Amygdala (tissue), 56 donors: ENCODE measurements around the gene NPLOC4.
"Not testable (repeated sequence)": the region's sequence is repeated elsewhere in the genome, so short reads cannot be mapped to it uniquely, and the experiment has no call there.

Source experiments
- DNase-seq, 56 donors: peaks; one replicate each; lab custom pipeline; 2025; lab: John Stamatoyannopoulos, UW

The NPLOC4 gene

DNA sequence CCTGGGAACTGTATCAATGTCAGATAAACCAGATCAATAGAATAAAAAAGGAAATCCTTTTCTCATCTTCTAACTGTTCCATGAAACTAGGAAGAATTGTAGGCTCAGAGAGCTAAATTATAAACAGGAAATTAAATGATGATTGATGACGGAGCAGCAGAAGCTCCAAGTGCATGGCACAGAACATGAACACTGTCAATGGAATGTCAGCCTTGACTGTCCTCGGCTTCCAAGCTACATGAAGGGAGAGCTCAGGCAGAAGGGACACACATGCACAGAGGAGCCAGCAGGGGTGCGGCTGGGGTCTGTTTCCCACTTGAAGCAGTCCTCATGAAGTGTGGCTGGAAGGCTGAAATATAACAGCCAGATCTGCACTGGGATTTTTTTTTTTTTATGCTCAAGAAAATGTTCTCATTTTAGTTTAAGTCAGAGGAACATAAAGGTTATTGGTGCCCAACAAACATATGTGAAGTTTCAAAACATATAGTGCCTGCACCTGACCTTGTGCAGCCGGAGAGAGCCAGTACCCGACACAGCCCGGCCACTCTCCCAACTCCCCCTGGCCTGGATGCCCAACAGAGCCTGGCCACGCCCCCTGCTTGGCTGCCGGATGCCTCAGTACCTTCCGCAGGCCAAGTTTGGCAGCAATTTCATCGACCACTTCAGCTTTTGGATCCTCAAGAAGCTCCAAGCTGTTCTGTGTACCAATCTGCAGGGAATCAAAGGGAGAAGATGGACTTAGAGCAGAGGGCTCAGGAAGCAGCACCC, 37.0 kb downstream of the NPLOC4 start:
- no peak for DNase-seq

DNA sequence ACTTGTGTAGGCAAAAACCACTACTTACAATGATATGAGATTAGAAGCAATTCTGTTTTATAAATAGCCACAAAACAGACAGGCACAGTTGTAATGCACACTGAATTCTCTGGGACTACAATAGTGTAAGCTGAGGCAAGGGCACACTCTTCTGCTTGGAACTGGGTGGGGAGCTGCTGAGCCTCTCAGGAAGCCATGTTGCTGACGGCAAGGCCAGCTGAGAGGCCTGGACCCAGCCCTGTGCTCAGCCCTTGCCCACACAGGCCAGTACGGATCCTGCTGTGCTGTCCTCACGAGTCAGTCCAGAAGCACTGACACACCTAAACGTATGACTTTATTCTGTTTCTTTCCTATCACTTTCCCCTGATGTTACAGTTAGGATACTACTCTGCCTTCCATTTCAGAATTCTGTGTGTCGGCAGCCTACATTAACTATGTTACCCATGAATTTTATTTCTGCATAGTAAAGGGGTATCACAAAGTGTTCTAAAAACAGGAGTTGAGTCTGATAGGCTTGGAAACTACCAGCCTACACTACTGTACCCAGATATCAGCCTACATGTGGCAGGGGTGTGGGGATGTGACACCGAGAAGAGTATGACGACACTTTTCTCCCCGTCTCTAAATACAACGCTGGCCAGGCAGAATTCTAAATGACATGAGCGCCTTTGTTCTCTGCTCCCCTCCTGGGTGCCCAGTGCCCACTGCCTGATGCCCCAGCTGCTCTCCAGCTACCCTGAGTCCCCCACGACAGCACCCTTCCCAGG, 43.6 kb downstream of the NPLOC4 start:
- no peak for DNase-seq

DNA sequence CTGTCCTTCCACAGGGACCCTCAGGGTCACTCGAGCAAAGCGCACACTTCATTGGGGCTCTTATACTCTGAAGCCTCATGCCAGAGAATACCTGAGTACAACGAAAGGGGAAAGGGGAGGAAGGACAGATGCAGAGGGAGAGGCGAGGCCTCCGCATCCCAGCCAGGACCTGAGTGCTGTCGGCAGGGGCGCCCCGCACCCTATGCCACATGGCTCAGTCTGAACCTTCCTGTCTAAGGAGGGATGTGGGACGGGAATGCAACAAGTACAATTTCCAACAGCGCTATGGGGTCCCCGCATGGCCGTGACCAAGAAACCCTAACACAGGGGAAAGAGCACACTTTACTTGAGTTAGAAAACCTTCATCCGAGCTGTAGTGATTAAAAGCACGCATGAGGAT, 44.9 kb downstream of the NPLOC4 start:
- DNase-seq, result no peak

DNA sequence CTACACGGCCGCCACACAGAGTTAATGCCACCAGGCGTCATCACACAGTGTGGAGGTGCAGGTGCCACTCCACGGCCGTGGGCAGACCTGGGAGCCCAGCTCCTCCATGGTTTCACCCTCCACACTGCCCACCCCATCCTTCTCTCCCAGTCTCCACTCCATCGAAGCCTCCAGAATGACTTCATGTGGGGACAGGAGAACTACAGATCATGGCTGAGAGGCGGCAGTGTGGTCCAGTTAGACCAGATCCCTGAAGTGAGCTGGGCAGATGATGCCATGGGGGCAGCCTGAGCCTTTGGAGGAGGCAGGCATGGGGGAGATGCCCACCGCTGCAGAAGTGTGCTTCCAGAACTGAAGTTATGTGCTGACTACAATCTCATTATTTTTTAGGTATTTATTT, 46.8 kb downstream of the NPLOC4 start:
- DNase-seq, result no peak

DNA sequence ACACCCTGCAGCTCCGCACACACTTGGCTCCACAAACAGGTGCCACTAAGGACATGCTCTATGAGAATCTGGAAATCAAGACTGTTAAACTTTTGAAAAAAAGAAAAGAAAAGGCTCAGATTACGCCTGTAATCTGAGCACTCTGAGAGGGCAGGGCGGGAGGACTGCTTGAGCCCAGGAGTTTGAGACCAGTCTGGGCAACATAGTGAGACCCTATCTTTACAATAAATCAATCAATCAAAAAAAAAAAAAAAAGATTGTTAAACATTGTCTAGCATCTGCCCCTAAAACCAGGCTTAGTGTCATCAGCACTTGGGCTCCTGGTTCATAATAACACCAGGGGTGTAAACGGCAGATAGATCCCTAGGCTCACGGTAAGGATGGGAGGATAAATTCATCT, 47.3 kb downstream of the NPLOC4 start:
- no peak for DNase-seq

DNA sequence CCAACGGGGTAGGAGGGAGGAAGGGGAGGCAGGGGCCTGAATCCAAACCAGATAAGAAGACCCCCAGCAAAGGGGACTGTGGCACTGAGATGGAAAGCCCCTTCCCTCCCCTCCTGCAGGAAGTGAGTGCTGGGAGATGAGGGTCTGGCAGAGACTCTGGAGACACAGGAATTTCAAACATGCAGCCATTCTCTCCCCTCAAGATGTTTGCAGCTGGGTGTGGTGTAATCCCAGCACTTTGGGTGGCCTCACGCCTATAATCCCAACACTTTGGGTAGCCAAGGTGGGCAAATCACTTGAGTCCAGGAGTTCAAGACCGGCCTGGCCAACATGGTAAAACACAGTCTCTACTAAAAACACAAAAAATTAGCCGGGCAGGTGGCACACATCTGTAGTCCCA, 50.8 kb downstream of the NPLOC4 start:
- no peak for DNase-seq

DNA sequence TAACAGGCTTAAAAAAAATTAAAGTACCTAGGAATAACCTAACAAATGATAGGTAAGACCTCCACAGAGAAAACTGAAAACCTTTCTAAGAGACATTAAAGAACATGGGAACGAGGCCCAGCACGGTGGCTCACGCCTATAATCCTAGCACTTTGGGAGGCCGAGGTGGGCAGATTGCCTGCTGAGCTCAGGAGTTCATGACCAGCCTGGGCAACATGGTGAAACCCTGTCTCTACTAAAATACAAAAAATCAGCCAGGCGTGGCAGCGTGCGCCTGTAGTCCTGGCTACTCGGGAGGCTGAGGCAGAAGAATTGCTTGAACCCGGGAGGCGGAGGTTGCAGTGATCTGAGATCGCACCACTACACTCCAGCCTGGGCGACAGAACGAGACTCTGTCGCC, 52.1 kb downstream of the NPLOC4 start:
- not testable (repeated sequence) for DNase-seq

DNA sequence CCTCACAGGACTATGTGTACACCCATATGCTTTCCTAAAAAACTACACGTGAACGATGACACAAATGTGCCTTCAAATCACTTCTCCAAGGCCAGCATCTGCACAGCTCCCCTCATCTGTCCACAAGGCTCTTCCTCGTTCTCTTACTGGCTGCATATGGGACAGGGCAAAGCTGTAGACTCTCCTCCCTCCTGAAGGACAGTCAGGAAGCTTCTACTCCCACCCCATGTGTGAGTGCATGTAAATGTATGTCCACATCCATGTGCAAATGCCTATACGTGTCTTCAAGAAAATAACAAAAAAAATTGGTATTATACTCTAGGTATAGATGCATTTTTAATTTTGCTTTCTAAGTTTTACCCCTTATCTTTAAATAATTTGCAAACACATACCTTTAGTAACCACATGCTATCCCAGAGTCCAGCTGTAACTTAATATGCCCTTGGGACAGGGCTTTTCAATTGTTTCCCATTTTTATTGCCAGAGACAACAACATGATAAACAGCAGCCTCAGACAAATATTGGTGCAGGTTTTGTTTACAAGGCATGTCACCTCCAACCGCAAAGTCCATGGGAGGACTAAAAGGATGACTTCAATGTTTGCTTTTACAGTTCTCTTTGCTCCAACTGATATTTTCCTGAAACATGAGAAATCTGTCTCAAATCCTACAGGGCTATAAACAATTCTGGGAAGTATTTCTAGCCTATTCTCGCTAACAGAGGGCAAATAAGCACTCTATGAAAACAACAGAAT, 53.1 kb downstream of the NPLOC4 start:
- no peak for DNase-seq

DNA sequence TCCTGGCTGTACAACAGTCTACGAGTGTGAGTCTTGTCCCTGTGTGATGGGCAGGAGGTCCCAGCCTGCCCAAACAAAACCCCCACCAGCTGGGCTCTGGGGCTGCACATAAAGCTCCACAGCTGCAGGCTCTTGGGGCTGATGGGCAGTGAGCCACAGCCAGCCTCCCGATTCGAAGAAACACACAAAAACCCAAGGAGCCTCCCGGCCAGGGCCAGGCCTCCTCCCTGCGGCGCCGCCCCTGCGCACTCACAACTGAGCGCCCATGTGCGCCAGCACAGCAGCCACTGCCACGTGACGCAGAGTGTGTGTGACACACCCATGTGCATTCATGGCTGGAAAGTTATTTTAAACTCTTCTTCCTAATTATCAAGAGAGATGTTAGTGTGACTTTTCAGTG, 54.2 kb downstream of the NPLOC4 start:
- peak in 1 of 56 donors; percentile 18 for DNase-seq

DNA sequence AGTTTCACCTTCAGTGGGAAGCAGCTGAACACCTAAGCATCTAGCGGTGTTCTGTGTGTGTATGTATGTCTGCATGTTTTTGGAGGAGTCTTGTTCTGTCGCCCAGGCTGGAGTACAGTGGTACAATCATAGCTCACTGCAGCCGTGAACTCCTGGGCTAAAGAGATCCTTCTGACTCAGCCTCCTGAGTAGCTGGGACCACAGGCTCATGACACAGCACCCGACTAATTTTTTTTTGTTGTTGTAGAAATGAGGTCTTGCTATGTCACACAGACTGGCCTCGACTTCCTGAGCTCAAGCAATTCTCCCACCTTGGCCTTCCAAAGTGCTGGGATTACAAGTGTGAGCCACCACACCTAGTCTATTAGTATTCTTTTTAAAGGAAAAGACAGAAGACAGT, 54.6 kb downstream of the NPLOC4 start:
- DNase-seq, result no peak

DNA sequence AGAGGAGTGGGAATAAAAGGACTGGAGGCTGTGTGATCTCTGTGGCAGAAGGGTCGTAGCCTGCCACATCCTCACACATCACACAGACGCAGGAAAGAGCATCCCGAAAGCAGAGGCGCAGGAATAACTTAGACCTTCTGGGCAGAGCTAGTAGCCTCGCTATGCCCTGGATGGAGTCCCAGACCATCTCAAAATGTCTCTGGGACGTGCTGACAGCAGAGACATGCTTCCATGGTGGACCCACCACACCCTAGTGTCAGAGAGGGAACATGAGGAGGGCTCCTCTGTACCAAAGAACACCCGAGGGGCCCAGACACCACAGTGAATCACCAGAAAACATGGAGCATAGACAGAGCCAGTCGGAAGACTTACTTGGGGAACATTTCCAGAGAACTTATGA, 55.2 kb downstream of the NPLOC4 start:
- no peak for DNase-seq

DNA sequence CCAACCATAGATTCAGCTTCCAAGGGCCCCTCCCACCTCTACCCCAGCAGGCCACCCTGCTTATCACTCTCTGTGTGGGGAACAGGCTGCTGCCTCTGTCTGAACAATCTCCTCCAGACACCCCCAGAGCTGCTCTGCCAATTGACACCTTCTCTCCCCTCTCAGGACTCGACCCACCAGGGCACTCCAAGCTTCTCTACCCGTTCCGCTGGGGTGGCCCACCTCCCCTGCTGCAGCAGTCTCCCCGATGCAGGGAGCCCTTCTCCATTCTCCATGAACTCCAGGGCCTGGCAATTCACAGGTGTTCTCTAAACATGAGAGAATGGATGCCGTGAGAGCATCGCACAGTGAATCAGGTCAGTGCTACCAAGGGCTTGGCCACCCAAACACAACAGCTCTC, 56.4 kb downstream of the NPLOC4 start:
- DNase-seq, result no peak

DNA sequence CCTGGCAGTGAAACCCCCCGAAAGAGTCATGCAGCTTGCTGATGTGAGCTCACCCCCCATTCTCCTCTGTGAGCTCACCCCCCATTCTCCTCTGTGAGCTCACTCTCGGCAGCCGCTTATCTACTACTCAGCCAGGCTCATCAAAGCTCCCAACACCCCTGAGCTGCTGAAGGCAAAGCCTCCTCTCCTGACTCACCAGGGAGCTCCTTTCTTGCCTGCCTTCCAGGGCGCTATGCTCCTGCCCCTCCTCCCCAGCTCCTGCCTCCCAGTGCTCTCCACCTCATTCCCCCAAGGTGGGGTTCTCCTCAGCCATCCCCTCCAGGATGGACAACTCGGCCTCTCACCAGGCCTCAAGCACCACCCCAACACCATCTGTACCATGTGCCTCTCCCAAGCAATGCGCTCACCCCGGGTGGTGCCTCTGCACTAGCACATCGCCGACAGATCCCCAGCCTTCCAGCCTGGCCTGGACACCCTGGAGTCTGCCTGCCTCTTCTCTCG, 57.0 kb downstream of the NPLOC4 start:
- DNase-seq, result no peak

DNA sequence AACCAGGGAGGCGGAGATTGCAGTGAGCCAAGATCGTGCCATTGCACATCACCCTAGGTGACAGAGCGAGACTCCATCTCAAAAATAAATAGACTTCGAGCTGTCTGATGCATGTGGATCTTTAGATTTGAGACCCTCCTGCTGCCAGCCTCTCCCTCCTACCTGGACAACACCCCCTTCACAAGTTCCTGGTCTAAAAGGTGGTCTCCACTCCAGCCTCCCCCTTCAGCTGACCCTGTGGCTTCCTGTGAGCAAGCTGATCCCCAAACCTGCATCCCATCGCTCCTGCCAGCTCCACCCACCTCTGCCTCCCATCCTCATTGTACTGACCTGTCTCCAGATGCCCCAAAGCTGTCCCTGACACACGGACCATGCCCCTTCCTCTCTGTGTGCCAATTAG, 57.6 kb downstream of the NPLOC4 start:
- DNase-seq, result no peak

DNA sequence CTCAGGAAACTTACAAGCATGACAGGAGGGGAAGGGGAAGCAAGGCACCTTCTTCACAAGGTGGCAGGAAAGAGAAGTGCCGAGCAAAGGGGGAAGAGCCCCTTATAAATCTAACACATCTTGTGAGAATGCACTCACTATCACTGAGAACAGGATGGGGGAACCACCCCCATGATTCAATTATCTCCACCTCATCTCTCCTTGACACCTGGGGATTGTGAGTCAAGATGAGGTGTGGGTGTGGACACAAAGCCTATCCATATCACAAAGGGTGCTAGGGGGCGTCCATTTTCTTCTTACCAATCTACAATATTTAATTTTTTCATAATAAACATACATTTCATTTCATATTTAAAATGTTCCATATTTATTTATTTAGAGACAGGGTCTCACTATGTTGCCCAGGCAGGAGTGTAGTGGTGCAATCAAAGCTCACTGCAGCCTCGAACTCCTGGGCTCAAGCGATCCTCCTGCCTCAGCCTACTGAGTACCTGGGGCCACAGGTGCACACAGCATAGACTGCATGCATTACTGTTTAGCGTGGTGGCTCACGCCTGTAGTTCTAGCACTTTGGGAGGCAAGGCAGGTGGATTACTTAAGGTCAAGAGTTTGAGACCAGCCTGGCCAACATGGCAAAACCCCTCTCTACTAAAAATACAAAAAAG, 58.2 kb downstream of the NPLOC4 start:
- no peak for DNase-seq

DNA sequence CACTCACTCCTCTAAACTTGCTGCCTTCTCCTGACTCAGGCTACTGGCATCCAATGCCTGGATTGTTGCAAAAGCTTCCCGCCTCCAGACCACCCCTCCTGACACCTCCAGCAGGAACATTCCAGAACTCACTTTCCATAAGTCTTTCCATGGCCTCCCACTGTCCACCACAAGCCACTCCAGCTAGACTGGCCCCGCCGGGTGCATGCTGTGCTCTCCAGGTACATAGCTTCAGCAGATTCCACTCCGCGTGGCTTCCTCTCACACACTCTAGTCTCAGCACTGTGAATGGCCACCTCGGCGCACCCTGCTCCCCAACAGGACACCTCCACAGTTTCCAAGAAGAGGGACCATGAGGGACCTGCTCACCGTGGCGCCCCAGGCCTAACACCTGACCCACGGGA, 58.9 kb downstream of the NPLOC4 start:
- no peak for DNase-seq

DNA sequence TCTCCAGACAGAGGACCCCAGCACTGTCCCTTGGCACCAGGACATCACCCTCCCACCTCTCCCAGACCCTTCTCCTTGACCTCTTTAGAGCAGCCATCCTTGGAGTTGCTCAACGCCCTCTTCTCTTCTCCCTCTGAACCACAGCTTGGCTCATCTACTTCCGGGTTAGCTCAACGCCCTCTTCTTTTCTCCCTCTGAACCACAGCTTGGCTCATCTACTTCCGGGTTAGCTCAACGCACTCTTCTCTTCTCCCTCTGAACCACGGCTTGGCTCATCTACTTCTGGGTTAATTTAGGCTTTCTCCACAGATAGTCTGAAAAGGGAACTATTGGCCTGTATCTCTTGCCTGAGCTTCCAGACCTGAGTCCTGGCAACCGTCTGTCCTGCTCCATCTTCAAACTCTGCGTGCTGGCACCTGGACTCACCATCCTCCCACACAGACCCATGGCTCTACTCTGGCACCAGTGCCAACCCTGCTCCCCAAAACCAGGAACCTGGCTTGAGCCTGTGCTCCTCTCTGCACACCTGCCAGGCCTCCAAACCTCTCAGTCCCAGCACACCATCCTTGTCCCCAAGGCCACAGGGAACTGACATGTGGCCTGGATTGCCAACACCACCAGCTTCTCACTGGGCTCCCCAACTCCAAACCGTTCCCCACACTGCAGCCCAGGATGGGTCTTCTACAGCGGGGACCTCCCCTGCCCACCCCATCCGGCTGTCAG, 59.5 kb downstream of the NPLOC4 start:
- no peak for DNase-seq

DNA sequence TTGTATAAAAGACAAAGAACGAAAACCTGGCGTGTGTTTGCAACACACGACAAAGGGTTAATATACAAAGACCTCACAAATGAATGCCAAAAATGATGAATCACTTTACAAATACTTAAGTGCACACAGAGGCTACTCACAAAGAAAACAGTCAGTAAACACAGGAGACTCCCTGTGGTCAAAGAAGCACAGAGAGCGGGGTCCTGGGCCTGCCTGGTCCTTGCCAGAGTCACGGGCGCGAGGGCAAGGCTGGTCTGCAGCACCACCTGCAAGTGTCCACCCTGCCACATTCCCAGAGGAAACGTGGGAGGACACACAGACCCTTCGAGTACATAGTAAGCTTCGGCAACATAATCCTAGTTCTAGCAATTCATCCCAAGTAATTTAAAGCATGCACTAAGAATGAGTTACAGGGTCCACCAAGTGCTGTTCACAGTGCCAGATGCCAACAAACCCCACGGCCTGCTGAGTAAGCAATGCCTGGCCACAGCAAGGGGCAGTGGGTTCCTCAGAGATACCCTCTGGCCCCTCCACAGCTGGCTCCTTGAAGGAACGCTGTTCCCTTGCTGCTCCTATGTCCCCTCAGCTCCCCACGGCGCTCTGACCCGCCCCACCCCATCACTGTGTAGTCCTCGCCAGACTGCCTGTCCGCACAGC, 60.2 kb downstream of the NPLOC4 start:
- peak in 1 of 56 donors; percentile 20 for DNase-seq

DNA sequence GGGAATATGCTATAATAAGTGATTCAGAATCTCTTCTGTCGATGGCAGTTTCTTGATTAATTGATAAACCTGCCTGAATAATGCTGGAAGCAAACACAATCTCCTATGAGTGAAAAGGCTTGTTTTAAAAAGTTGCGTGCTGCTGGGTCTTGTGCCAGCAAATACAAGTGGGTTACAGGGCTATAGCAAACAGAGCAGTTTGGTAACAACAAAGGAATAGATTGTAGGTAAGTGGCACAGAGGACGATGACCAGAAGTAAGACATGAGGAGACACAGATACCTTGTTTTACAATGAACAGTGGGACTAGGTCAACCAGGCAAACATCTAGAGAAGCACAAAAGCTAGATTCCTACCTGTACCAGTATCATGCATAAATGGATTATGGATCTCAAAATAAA, 61.1 kb downstream of the NPLOC4 start:
- no peak for DNase-seq

DNA sequence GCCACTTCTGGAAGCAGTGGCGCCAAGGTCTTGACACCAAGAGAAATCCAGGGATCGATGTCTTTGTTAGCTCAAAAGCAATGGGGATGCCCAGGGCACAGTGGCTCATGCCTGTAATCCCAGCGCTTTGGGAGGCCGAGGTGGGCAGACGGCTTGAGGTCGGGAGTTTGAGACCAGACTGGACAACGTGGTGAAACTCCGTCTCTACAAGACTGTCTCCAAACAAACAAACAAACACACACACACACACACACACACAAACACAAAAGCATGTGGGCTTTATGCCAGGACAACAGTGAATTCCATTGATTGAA, 62.3 kb downstream of the NPLOC4 start:
- DNase-seq, result no peak
